OCI-LY1 (cell line): ENCODE data around the gene ZACN.

ENCODE experiments used
- CTCF ChIP-seq: fragments of 200-600 bp; sonication (generic), shearing (Covaris generic); IDR thresholded peaks from 2 replicates; pipeline ENCODE4 v1.5.1; 2017; ENCODE audit warnings: mild to moderate bottlenecking, antibody characterized with exemption, low read length, moderate library complexity, mixed read lengths
- EZH2 ChIP-seq: fragments of 200-600 bp; sonication (generic), shearing (Covaris generic); IDR thresholded peaks from 2 replicates; pipeline ENCODE4 v1.8.0; 2017; ENCODE audit warnings: borderline replicate concordance, mixed run types, mild to moderate bottlenecking, antibody characterized with exemption, low read length, moderate library complexity, mixed read lengths

- TF ChIP-seq EZH2 = no peak
- TF ChIP-seq CTCF = peak; percentile 24; the same call in 1 of the 2 replicates
Measured at GRCh38 chr17:76088041-76088867, 9.3 kb downstream of the ZACN start.
